ENCODE measurements around the gene UBXN4.
A peak's percentile ranks its signal among the peaks of the same experiment; 100 is the strongest.
"Not testable (repeated sequence)": the region's sequence is repeated elsewhere in the genome, so short reads cannot be mapped to it uniquely, and the experiment has no call there.

UBXN4 gene

GRCh38 chr2:135762530-135762929 is 20.9 kb downstream of the UBXN4 start:
- no peak for DNase-seq (ENCODE audit: low read depth in 2 of 3, low spot score in 1 of 3)

GRCh38 chr2:135768863-135769262 is 27.2 kb downstream of the UBXN4 start:
- DNase-seq (ENCODE audit: low read depth in 2 of 3, low spot score in 1 of 3): no peak

- DNase-seq (ENCODE audit: low read depth in 2 of 3, low spot score in 1 of 3): no peak
These were observed 31.7 kb downstream of the UBXN4 start for GRCh38 chr2:135773319-135773718.

- DNase-seq (ENCODE audit: low read depth in 2 of 3, low spot score in 1 of 3): no peak
These were observed 32.3 kb downstream of the UBXN4 start for GRCh38 chr2:135773917-135774316.

DNA sequence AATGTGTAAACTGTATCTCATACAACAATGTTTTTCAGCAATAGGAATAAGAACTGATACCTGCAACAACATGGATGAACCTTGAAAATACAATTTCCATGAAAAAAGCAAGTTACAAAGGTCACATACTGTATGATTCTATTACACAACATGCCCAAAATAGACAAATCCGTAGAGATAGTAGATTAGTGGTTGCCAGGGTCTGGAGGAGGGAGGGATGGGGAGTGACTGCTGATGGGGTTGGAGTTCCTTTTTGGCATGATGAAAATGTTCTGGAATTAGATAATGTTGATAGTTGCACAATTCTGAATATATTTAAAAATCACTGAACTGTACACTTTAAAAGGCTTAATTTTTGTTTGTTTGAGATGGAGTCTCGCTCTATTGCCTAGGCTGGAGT is 33.8 kb downstream of the UBXN4 start:
- DNase-seq (ENCODE audit: low read depth in 2 of 3, low spot score in 1 of 3): no peak

- no peak for DNase-seq (ENCODE audit: low read depth in 2 of 3, low spot score in 1 of 3)
These were observed 34.7 kb downstream of the UBXN4 start for GRCh38 chr2:135776367-135776766.

GRCh38 chr2:135782231-135782630 is 40.6 kb downstream of the UBXN4 start:
- no peak for DNase-seq (ENCODE audit: low read depth in 2 of 3, low spot score in 1 of 3)

DNA sequence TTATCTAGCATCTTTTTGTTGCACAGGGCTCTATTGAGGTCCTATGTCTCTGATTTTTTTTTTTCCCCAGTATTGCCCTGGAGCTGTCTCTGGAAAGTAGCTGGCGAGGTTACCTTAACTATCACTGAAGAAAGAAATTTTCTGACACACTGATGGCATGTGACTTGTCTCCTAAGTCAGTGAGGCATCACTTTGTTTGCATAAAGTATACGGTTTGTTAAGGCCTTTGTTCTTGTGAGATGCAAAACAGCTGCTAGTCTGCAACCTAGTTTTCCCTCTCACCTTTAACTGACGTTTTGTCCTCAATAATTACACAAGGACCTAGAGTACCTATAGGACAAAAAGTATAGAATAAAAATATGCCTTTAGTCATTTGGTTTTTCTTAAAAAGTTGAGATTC is 41.8 kb downstream of the UBXN4 start:
- no peak for DNase-seq (ENCODE audit: low read depth in 2 of 3, low spot score in 1 of 3)

DNA sequence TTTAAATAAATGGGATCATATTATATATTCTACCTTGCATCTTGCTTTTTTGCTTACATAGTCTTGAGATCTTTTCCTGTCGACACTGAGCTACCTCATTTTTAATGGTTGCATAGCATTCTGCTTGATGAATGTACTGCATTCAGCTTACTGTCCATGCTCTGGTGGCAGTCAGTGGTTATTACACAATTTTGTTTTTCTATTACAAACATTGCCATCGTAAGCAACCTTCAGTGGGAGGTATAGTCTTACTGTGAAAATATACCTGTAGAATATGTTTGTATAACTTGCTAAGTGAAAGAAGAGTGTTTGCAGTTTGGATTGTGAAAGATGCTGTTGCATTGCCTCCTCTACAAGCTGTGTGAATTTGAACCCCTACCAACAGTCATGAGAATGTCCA is 43.4 kb downstream of the UBXN4 start:
- no peak for DNase-seq (ENCODE audit: low read depth in 2 of 3, low spot score in 1 of 3)

DNA sequence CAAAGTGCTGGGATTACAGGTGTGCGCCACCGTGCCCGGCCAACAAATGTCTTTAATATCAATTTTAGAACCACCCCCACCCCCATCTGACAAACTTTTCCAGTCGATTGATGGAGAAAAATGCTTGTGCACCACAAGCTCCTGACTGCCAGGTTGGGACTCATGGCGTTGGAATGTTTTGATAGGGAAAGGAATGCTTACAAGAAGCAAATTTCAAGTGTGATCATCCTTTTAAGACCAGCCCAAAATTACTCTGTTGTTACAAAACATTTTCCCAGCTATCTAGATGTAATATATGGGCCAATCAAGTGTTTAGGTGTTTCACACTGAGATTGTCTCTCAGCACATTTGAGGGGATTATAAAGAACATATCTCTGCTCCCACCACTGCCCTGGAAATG is 45.2 kb downstream of the UBXN4 start:
- no peak for DNase-seq (ENCODE audit: low read depth in 2 of 3, low spot score in 1 of 3)

GRCh38 chr2:135790423-135790822 is 48.8 kb downstream of the UBXN4 start:
- DNase-seq (ENCODE audit: low read depth in 2 of 3, low spot score in 1 of 3): no peak

DNA sequence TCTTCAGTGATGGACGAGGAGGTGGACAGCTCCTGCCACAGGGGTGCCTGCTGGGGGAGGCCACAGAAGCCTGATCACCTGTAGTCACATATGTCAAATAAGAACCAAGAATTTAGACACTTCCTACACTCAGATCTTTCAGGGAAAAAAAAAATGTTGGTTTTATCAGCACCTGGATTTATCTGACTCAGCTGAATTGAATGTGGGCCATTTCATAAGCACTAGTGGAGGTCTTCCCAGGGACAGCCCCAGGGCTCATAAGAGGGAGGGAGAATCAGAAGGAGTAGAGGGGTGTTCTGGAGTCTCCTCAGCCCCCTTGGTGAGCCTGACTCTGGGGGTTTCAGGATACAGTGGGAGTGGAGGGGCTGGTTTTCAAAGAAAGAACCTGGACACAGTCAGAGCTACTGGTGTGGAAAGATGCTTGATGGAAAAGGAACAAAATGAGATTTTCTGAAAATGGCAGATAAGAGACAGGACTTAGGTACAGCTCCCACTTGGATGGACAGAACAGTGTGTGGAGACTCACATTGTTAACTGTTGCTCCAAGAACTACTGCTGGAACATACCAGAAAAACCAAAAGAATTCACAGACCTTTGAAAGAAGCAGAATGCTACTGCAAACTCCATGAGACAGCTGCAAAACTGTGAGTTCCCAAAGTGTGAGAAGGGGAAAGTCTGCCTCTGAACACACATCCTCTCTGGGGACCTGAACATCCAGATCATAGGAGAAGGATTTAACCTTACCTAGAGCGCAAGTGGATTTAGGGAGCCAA is 49.9 kb downstream of the UBXN4 start:
- DNase-seq (ENCODE audit: low read depth in 2 of 3, low spot score in 1 of 3): no peak

- no peak for DNase-seq (ENCODE audit: low read depth in 2 of 3, low spot score in 1 of 3)
These were observed 50.9 kb downstream of the UBXN4 start for GRCh38 chr2:135792401-135793150.

DNA sequence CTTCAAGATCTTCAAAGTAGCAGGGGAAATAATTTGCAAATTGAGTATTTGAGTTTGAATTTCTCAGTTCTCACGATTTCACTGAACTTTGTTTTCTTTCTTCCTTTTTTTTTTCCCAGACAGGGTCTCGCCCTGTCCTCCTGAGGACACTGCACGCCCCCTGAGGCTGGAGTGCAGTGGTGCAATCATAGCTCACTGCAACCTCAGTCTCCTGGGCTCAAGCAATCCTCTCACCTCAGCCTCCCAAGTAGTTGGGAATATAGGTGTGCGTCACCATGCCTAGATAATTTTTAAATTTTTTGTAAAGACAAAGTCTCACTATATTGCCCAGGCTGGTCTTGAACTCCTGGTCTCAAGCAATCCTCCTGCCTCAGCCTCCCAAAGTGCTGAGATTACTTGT is 54.0 kb downstream of the UBXN4 start:
- DNase-seq (ENCODE audit: low read depth in 2 of 3, low spot score in 1 of 3): not testable (repeated sequence)

DNA sequence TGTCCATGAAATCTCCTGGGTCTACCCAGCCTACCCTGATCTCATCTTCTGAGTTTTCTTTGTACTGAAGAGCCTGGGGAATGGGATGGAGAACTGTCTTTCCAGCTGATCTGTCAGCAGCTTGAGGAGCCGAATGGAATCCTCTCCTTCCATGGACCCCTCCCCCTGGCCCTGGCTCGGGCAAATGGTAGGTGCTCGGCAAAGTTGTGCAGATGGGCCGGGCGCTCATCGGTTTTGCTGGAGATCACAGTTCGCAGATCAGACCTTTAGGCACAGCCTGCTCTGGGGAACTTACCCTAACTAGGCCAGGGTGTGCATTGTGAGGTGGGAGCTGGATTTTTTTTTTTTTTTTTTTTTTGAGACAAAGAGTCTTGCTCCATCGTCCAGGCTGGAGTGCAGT is 55.0 kb downstream of the UBXN4 start:
- no peak for DNase-seq (ENCODE audit: low read depth in 2 of 3, low spot score in 1 of 3)

DNA sequence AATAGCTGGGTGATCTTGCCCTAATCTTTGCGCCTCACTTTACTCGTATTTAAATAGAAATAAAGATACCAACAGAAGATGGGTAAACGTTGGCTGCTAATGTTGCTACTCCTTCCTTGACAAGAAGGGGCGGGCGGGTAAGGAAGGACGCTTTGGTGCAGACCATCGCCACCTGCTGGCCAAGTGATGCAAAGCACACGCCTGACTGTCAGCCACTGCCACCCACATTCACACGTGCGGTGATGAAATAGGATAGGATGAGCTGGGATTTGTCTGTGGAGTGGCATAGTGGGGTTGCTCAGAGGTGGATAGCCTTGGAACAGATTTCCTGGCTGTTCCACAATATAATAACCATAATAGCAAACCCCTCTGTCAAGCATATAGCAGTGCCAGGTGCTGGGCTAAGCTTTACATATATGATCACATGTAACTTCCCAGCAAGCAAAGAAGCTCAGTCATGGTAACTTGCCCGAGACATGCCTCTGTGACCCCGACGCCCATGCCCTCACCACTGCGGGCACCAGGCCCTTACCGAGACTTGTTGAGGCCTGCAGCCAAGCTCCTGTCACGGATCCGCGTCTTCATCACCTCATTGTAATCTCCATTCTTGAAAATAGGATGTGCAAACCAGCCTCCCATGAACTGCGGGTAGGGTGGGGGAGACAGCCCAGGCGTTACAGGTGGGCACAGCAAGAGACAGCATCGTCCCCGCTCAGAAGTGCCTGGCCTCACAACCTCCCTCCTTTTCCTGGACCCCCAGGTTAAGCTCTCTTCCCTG is 56.0 kb downstream of the UBXN4 start:
- peak; percentile 72 to 79 (median 75) for DNase-seq (ENCODE audit: low read depth in 2 of 3, low spot score in 1 of 3)

GRCh38 chr2:135798275-135798705 is 56.6 kb downstream of the UBXN4 start:
- no peak for DNase-seq (ENCODE audit: low read depth in 2 of 3, low spot score in 1 of 3)

DNA sequence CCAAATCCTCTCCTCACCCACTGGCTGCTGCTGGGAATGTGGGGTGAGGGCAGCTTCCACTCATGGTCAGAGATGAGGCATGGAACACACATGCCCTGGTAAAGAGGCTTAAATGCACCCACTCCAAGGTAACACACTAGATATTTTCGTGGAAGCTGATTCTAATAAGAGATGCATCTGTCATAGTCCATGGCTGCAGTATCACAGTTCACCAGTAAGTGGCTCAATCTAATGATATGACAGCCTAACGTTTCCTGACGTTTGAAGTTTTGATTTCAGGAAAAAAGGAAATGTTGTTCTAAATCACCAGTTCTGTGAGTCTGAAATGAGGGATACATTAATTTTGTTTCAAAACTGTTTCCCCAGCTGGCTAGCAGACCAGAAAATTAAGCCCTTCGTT is 57.1 kb downstream of the UBXN4 start:
- DNase-seq (ENCODE audit: low read depth in 2 of 3, low spot score in 1 of 3): no peak

GRCh38 chr2:135799738-135800137 is 58.1 kb downstream of the UBXN4 start:
- no peak for DNase-seq (ENCODE audit: low read depth in 2 of 3, low spot score in 1 of 3)

DNA sequence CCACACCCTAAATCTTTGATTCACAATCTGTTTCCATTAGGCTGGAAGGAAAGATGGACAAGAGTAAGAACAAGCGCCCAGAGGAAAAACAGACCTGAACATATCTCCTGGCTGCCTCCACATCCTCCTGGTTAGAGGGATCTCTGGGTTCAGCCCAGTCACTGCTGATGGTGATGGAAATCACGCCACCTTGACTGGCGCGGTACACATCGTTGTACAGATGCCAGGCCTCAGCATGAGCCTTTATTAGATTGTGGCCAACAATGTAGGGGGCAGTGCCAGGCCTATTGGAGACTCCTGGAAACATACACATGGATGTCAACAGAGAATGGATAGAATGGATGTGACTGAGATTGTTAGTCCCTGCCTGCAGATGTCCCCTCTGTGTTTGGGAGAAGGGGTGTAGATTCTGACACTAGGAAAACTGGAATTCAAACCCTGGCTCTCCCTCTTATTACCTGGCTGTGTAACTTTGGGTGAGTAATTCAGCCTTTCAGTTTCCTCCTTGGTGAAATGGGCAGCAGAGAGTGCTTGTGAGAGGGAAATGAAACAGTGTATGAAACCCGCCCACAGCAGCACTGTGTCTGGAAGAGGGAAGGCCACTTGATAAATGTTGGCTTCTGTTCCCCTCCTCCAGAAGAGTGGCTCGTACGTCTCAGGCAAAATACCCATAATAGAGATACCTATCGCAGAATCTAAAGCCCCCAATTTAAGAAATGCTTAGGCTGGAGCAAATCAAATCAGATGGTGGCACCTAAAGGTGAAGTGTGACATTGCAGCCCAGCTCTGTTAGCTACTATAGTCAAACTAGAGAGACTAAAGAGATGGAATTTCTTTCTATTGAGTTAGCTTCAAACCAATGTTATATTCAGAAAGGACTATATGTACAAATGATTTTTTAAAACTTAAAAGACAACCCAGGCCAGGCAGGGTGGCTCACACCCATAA is 59.1 kb downstream of the UBXN4 start:
- DNase-seq (ENCODE audit: low read depth in 2 of 3, low spot score in 1 of 3): no peak

GRCh38 chr2:135802350-135802749 is 60.7 kb downstream of the UBXN4 start:
- DNase-seq (ENCODE audit: low read depth in 2 of 3, low spot score in 1 of 3): no peak

All from stimulated activated CD4-positive, alpha-beta T cell treated with anti-CD3 and anti-CD28 coated beads, Interleukin-12 subunit alpha, Interleukin-12 subunit beta, amount 100 ng/mL, for 48 hours (primary cell).